HG03025 (cell line): Measurements from ENCODE around the gene SV2C.
"Not testable (repeated sequence)": the region's sequence is repeated elsewhere in the genome, so short reads cannot be mapped to it uniquely, and the experiment has no call there.

Experiments used
- ATAC-seq: cut with Tn5 transposase; IDR thresholded peaks from one replicate; pipeline ENCODE4 v1.9.1; 2021; ENCODE audit warnings: mild to moderate bottlenecking, moderate library complexity; ENCODE audit not compliant: unreplicated experiment, low FRiP score

The SV2C gene, protein sequence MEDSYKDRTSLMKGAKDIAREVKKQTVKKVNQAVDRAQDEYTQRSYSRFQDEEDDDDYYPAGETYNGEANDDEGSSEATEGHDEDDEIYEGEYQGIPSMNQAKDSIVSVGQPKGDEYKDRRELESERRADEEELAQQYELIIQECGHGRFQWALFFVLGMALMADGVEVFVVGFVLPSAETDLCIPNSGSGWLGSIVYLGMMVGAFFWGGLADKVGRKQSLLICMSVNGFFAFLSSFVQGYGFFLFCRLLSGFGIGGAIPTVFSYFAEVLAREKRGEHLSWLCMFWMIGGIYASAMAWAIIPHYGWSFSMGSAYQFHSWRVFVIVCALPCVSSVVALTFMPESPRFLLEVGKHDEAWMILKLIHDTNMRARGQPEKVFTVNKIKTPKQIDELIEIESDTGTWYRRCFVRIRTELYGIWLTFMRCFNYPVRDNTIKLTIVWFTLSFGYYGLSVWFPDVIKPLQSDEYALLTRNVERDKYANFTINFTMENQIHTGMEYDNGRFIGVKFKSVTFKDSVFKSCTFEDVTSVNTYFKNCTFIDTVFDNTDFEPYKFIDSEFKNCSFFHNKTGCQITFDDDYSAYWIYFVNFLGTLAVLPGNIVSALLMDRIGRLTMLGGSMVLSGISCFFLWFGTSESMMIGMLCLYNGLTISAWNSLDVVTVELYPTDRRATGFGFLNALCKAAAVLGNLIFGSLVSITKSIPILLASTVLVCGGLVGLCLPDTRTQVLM

DNA sequence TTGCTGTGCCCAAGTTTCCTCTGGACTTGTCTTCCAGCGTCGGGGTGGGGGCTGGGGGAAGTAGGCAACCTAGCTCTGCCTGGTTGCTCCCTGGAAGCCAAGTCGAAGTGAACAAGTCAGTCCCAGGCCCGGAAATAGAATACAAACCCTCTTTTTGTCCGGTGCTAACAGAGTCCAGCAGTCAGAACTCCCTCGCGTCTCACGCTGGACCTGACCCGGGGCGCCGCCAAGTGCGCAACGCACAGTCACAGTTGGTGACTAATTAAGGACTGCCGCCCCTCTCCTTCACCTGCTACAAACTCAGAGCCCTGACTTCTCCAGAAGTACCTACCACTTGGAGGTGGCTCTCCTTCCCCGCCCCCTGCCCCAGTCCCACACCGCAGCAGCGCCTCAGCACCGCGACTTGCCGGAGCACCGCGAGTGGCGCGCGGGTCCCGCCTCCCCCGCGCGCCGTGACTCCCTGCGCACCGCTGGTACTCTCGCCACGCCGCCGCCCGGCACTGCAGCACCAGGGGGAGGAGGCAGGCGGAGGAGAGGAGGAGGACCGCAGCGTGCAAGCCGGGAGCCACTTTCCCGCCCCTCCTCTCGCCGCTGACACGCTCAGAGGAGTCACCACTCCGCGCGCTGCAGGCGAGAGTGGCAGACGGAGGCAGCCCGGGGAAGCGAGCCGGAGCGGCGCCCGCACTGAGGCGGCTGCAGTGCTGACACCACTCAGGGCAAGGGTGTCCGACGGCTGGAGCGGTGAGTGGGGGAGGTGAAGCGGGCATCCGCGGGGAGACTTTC, at the start of gene SV2C:
Gene SV2C (plus strand): TSS at position 612 of the 783 bp plus-strand sequence. CDS start 48,368 bp downstream, outside the sequence.
- ATAC-seq, result no peak

DNA sequence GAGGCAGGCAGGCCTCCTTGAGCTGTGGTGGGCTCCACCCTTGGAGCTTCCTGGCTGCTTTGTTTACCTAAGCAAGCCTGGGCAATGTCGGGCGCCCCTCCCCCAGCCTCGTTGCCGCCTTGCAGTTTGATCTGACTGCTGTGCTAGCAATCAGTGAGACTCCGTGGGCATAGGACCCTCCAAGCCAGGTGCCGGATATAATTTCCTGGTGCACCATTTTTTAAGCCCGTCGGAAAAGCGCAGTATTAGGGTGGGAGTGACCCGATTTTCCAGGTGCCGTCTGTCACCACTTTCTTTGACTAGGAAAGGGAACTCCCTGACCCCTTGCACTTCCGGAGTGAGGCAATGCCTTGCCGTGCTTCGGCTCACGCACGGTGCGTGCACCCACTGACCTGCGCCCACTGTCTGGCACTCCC, 45.4 kb upstream of the SV2C start:
- not testable (repeated sequence) for ATAC-seq

DNA sequence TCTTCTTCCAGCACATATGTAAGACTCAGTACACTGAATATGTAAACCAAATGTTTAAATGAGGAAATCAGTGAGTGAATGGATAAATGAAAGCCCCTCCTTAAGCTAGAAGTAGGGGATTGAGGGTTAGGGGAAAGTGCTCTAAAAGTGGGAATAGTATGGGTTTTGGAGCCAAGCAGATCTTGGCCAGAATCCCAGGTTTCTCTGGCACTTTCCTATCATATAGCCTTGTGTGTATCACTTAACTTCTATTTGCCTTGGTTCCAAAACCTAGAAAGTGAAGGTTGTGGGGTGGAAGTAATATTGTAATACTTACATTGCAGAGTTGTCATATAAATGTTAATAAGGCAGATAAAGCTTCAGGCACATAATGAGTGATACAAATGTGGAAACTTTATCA, 45.0 kb upstream of the SV2C start:
- ATAC-seq, result no peak

DNA sequence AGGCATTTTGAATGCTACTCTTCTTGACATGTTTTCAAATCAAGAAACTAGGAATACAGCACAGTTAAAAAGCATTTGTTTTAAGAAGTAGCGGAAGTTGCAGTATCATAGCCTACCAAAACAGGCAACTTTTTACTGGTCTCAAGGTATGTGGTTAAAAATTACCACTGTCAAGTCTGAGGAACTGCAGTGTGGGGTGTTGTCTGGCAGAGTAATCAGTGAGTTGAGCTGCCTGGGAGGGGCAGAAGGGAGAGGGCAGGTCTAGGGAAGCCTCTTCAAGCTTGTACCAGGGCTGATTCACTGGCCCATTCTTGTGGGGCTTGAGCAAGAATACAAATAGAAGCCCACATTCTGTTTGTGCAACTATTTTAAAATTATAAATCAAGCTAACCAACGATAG, 42.4 kb upstream of the SV2C start:
- ATAC-seq, result no peak

DNA sequence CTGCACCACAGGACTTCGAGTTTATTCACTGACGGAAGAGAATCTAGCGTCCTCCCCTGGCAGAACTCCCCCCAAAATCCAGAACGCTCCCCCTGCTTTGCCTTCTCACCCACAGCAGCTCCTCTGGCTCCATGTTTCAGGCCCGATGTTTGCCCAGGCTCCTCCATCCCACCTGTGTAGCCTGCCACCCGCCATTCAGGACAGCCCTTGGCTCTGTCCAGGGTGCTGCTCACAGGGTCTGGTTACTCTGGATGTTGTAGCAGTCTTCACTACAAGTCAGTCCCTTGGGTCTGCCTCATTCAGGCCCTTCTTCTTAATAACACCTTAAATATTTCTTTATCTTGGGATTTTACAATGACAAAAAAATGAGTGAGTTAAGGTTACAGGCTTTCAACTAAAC, 41.3 kb upstream of the SV2C start:
- ATAC-seq, result no peak

DNA sequence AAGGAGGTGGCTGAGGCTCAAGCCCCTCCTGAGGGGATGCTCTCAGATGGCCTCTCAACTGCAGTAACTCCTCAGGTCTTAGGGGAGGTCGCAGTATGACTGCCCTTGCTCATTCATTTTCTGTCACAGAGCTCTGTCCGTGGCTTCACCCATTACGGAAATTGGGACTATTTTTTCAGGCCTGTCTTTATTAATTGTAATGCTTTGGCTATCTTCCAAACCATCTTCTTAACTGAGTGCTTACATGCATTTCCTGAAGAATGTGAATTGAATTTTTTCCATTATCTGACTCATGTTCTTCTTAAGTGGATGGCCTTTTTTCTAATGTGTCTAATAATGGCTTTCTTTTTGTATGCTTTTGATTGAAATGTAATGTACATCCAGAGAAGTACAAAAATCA, 36.4 kb upstream of the SV2C start:
- no peak for ATAC-seq

DNA sequence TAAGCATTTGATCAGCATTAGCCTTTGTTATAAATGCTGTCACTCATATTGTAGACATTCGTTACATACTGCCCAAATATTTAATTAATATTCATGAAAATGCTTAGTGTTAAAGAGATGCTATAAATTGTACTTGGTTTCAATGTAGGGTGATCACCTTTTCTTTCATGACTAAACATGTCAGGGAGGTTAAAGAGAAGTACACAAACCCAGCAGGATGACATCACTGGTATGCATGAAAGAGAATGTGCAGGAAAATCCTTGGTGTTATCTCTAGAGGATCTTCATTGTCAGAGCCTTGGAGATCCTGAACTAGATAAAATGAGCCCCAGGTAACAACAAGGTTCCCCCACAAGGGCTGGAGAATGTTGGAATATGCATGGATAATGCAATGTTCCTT, 33.0 kb upstream of the SV2C start:
- ATAC-seq, result no peak

DNA sequence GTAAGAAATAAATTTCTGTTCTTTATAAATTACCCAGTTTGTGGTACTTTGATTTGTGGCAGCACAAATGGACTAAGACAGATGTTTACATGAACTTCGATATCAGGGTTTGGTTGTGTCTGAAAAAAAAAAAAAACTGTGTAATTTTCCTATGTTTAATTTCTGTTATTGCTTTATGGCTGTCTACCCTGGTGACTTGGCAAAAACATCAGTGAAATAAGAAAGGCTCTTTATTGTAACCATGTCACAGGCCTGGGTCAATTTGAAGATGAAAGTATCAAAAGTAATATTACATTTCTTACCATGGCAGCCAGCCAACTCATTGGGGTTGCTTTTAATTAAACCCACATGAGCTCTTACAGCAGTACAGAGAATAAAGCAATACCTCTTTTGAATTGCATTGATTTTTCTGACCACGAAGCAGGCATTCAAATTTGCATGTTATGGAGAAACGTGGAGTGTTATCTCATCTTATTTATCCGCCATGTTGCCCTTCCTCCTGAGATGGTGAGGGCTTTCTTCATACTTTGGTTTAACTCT, 20.6 kb upstream of the SV2C start:
- ATAC-seq, result no peak

DNA sequence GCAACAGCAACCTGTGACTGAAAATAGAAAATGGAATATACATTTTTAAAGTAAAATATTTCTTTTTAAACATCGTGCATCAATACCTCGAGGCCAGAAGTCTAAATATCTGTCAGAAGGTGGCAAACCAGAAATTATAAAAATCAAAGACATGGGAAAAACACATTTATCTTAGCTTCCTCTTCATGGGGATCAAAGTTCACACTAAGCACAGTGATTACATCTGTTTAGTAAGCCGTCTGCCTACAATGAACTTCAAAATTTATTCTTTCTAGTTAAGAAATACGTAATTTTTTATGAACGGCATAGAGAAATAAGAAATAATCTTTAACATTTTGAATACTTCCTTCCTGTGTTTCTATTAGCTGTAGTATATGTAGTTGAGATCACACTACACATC, 17.9 kb upstream of the SV2C start:
- ATAC-seq, result no peak

DNA sequence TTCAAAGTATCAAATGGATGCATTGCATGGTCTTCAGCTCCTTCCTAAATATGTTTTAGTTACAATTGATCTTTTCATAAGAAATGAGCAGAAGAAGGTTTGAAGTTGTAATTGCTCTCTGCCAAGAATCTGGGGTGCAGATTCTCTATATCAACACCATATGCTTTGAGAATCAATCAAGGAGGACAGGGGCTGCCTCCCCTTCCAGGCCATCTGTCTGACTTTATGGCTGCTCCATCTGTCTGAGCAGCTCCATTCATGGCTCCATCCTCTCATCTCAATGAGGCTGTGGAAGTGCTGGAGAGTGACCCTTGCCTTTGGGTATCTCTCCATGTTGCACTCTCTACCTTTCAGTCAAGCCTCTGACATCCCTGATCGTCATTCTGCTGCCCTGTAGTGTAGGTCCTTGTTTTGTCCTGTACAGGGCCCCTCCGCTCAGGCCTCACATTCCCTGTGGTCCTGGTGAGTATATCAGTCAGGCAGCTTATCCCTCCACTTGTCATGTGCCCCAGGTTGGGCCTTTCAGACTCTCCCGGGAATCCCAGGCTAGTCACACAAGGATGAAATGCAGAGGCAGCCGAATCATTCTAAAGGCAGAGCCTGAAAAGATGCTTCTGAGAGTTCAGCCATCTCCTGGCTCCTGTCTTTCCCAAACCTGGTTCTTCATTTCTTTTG, 14.0 kb upstream of the SV2C start:
- ATAC-seq, result no peak

DNA sequence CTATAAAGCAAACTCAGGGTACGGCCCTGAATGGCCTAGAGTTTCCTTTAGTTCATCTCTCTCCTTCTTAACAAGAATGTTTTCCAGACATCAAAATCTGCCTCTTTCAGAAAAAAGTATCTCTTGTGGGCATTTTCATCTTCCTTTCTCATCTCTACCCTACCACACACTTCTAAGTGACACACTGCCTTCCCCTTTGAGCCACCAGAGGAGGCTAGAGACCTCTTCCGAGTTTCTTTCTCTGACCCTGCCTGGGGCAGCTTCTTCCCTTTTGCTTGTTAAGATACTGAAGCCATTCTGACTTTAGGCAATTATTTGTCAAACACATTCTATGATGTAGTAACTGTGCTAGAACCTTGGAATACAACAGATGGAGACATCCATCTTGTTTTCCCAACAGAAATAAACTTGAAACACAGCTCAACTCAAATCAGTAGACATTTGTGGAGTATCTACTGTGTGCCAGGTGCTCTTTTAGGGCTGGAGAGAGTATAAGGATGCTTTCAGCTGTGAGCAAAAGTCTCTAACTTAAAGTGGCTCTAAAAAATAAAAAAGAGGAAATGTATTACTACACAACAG, 8.6 kb upstream of the SV2C start:
- ATAC-seq, result no peak

DNA sequence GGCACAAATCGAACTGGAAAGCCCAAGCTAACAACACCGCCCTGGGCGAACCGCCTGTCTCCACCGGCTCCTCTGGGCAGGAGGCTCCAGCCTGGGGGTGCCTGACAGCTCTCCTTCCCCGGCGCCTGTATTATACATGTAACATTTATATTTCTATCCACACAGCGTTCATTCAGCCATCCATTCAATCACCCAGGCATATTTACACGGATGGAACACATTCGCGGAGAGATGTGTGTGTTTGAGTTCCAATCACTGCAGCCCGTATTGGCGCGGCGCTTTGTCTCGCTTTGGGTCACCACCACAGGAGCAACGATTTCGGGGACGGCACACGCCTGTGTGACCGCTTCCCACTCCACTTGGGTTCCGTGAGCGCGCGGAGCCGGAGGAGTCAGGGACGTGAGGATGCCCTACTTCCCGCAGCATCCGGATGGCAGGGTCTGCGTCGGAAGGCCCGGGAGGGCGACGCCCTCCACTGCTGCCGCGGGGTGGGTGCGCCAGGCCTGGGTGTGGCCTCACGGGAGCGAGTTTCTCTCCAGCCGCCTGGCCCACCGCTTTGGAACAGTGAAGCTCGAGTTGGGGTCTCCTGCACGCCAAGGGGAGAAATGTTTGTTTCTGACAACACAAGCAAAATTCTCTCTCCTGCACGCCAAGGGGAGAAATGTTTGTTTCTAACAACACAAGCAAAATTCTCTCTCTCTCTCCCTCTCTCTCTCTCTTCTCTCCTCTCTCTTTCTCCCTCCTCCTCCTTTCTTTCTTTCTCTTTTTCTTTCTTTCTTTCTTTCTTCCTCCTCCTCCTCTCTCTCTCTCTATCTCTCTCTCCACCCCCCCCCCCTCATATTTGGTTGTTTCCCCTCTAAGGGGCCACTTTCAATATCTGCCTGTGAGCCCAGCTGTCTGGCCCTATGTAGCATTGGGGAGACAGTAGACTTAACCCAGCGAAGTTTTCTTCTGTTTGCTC, 1.1 kb upstream of the SV2C start:
- ATAC-seq, result no peak

DNA sequence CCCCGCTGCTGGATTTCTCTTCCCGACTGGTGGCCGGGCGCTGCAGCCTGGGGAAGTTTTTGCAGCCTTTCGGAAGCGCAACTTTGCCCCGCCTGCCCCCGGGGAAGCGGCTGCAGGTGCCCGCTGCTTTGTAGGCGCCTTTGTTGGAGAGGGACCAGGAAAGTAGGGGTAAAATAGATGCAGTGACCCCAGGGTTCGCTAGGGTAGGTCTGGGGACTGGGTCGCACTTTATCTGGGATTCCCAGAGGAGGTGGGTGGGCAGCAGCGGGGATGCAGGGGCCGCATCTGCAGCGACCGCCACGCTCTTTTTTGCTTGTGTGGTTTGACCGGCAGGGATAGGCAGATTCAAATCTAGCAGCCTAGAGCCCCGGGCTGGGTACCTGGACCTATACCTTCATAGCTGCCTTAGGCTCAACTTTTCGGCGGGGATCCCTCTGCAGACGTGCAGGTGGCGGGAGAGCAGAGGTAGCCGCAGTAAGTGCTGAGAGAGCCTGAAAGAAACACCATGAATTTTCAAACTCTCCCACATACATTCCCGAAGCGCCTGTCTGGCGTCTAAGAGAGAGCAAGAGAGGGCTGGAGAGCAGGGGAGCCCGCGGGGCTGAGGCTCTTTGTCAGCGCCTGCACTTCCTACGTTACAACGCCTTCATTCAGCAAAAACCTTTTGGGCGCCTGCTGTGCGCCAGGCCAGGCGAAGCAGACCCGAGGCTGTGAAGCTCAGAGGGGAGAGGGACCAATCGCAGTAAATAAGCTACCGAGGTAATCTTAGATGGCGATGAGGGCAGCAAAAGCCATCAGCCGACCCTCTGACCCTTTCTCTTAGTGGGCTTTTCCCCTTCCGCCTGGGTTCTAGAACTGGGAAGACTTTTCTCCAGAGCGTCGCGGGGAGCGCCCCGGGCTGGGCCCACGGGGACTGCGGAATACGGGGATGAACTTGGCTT, 642 bp downstream of the SV2C start:
- no peak for ATAC-seq

DNA sequence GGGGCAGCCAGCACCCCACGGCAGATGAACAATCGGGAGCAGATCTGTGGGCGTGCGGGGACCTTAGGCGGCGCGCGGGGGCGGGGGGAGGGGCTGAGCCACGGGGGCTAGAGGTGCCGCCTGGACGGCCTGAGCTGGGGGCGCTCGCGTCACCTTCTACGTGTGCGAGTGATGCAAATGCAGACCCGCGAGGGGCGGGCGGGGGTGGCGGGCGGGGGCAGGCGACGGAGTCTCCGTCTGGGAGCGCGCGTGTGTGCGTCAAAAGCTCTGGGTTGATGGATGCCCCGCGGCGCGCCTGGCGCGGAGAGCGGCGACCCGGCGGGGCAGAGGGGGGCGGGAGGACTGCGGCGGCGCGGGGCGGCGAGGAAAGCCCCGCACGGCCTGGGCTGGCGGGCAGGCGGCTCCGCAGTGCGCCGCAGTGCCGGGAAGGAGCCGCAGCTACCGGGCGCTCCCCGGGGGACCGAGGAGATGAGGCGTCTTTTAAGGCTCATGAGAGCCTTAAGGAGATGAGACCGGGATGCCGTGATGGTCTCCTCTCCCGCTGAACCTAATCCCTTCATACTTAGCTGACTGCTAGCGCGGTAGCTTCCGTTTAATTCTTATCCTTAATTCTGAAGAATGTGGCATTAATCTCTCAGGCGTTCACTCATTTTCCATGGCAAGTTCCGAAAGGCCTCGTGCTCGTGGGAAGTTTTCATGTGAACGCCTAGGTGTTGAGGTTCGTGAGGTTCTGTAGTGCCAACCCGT, 1.5 kb downstream of the SV2C start:
- no peak for ATAC-seq

DNA sequence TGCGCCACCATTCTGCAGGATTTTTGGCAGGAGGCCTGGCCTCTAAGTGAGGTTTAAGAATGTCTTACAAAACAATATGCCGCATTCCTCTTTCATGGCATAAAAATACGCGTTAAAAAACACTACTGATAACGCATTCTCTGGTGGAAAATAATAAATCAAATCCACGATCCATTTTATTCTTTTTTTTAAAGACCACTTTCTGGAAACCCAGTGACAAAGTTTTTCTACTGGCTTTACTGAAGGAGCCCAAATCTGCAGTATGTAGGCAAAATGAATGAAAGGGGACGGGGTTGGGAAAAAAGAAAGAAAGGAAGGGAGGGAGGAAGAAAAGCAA, 2.0 kb downstream of the SV2C start:
- no peak for ATAC-seq

DNA sequence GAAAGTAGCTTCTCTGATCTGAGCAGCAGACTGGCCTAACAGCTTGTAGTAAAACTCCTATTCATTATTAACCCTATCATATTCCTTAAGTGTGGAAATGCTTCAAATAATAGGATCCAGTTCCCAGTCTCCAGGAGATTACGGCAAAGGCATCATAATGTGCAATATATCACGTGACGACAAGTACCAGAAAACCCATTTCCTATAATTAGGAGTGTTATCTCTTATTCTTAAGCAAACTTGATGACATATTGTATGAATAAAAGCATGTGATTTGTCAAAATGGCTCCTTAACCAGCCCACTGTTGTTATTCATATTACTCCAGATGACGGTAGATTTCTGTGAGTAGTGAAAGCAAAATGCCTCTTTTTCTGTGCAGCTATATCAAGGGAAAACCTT, 2.9 kb downstream of the SV2C start:
- no peak for ATAC-seq

DNA sequence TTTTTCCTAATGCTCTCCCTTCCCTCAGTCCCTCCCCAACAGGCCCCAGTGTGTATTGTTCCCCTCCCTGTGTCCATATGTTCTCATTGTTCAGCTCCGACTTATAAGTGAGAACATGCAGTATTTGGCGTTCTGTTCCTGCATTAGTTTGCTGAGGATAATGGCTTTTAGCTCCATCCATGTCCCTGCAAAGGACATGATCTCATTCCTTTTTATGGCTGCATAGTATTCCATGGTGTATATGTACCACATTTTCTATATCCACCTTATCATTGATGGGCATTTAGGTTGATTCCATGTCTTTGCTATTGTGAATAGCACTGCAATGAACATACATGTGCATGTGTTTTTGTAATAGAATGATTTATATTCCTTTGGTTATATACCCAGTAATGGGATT, 6.0 kb downstream of the SV2C start:
- ATAC-seq, result not testable (repeated sequence)
